HG02623 (cell line): ENCODE results near the gene CHTF18.
"Not testable (repeated sequence)": the region's sequence is repeated elsewhere in the genome, so short reads cannot be mapped to it uniquely, and the experiment has no call there.

Experiments used
- ATAC-seq: cut with Tn5 transposase; IDR thresholded peaks from one replicate; pipeline ENCODE4 v1.9.1; 2021; ENCODE audit warnings: moderate library complexity; ENCODE audit not compliant: unreplicated experiment

The CHTF18 gene

GRCh38 chr16:804193-805048 is 16.0 kb downstream of the CHTF18 start:
- ATAC-seq: no peak

DNA sequence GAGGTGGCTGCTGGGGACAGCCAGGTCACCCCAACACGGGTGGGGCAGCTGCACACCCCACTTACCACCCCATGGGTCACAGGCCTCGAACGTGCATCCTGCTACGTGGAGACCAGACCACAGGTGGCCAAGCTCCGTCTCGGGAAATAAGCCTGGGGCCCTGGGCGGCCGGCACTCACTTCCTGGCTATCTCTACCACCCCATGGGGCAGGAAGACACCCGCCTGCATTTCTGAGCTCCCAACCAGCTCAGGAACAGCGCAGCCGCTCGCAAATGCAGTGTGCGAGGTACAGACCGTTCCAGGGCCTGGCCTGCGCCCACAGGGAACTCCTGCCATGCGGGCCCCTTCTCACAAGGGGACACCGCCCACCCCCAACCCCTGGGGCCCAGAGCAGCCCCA is 17.1 kb downstream of the CHTF18 start:
- ATAC-seq: no peak

- ATAC-seq: peak; percentile 84
These were observed 19.1 kb downstream of the CHTF18 start for GRCh38 chr16:807347-808084.

DNA sequence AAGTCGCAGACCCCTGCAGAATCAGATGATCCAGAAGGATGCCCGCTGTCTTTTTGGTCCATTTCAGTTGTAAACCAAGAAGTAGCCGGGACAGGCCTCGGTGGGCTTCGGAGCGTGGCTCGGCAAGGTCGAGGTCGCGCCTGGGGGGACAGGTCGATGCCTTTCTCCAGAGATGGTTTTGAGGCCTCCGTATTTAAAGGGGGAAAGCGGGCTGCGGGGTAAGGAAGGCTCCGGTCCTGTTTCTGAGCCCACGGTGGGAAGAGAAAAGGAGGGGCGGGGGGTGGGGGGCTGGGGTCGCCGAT is 19.6 kb downstream of the CHTF18 start:
- no peak for ATAC-seq

DNA sequence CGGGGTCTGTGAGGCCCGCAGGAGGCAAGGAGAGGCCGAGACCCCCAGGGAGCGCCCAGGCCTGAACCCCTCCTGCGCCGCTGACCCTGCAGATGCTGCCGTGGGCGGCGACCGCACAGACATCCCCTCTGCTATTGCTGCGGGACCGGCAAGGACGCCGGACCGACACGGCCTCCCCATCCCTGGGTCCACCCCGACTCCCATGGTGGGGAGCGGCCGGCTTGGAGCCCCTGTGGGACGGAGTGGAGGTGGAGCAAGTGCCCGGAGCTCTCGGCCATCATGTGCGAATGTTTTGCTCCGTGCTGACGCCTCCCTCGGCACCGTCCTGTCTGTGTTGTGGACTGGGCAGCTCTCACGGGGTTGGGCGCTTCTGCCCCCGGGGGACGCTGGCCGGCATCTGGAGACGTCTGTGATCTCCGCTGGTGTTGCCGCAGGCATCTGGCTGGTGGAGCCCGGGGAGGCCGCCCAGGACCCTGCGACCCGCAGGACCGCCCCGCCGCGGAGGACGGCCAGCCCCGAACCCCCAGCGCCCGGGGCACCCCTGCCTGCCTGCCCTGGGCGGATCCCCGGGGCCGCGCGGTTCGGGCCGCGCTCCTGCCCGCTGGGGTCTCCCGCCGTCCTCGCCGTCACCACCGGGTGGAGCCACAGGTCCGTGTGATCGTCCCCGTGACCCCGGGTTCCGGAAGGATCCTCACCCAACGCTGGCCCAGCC is 24.9 kb downstream of the CHTF18 start:
- no peak for ATAC-seq

DNA sequence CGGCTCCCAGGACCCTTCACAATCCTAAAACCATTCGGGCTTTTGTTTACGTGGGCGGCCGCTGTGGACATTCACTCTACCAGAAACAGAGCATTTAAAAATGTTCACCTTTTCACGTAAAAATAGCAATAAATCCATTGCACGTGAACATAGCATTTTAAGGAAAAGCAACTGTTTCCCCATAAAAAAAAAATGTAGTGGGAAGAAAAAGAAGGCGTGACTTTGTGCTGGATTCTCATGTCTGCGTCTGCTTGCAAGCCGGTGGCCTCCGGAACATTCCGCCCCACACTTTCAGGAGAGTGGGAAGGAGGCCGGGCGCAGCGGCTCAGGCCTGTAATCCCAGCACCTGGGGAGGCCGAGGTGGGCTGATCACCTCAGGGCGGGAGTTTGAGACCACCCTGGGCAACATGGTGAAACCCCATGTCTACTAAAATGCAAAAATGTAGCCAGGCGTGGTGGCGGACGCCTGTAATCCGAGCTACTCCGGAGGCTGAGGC is 25.5 kb downstream of the CHTF18 start:
- no peak for ATAC-seq

GRCh38 chr16:814974-815373 is 26.6 kb downstream of the CHTF18 start:
- no peak for ATAC-seq

DNA sequence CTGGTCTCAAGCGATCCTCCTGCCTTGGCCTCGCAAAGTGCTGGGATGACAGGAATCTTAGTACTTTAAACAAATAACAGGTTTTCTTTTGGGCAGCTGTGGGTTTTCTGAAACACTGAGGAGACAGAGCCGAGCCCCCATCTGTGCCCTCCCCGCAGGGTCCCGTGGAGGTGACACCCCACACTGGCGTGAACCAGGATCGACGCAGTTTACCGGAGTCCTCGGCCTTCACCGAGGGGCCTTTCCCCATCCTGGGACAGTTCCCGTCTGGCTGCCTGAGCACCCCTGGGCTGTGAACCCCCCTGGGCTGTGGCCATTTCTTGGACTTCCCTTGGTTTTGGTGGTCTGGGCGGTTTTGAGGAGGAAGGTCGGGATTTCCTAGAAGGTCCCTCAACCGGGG is 27.4 kb downstream of the CHTF18 start:
- no peak for ATAC-seq

DNA sequence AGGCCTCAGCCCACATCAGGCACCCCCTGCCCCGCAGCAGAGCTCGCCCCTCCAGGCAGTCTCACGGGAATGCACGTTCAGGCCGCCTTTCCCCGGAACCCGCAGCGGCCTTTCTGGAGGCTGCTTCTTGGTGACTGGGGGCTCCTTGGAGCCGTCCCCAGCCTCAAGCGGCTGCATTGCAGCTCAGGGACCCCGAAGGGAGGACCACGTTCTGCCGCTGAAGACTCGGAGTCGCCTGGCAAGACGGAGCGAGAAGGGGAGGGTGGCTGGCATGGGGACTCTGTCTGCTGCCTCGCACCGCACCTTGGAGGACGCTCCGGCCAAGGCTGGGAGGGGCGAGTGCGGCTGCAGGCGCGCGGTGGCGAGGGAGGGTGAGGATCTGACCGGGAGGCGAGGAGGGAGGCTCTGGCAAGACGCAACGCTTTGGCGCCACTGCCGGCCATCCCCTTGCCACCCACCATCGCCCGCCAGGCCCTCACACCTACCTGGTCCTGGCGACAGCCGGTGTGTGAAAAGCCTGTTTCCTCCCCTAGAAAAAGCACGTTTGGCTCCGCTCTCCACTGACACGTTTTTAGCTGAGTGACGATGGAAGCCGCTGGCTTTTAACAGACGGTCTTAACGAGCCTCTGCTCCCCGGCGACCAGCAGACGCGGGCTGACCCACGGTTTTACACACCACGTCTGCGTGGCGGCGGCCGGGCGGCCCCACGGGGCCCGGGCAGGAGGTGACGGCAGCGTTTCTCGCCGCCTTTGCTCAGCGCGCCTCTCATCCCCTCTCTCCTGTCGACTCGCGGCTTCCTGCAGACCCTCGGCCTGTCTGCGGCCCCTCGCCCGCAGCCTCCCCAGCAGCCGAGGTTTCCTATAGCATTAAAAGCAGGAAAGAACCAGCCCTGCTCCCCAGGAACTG is 28.8 kb downstream of the CHTF18 start:
- no peak for ATAC-seq

- ATAC-seq: no peak
These were observed 29.7 kb downstream of the CHTF18 start for GRCh38 chr16:818132-818531.

GRCh38 chr16:818592-818991 is 30.2 kb downstream of the CHTF18 start:
- ATAC-seq: no peak

GRCh38 chr16:819336-820043 is 31.1 kb downstream of the CHTF18 start:
- ATAC-seq: no peak

GRCh38 chr16:820044-820408 is 31.6 kb downstream of the CHTF18 start:
- ATAC-seq: not testable (repeated sequence)

GRCh38 chr16:820748-821147 is 32.3 kb downstream of the CHTF18 start:
- ATAC-seq: no peak

- no peak for ATAC-seq
These were observed 33.3 kb downstream of the CHTF18 start for GRCh38 chr16:821751-822150.

DNA sequence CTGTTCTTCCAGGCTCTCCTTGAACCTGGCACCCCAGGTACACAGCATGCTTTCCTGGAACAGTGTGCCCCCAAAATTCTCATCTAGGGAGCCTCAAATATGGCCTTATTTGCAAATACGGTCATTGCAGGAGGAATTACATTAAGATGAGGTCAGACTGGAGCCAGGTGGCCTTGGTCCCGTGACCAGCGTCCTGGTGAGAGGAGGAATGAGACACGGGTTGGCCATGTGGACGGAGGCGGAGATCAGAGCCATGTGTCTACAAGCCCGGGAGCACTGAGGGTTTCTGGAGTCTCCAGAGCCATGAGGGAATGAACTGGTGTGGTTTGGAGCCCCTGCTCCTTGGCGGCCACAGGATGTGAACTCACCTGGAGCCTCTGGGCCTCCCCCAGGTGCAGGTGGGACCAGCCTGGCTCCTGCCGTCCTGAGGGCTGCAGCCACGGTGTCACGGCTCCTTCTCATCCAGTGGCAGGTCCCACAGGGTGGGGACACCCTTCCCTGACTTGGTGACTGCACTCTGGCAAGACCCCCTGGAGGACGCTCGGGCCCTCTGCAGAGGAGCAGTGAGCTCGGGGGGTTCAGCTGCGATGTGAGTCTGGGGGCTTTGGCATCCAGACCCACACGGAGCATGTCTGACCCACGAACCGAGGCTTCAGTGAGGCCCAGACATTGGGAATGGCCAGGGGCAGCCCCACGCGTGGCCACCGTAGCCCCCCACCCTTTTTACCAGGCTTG is 33.9 kb downstream of the CHTF18 start:
- no peak for ATAC-seq

DNA sequence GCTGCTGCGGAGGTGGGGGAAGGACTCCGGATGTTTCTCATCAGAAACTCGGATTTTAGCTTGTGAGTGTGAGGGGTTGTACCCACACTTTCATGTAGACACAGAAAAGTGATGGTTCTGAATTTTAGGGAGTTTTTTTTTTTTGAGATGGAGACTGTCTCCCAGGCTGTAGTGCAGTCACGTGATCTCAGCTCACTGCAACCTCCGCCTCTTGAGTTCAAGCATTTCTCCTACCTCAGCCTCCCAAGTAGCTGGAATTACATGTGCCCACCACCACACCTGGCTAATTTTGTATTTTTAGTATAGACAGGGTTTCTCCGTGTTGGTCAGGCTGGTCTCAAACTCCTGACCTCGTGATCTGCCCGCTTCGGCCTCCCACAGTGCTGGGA is 34.5 kb downstream of the CHTF18 start:
- ATAC-seq: no peak

GRCh38 chr16:824194-824593 is 35.8 kb downstream of the CHTF18 start:
- ATAC-seq: no peak

DNA sequence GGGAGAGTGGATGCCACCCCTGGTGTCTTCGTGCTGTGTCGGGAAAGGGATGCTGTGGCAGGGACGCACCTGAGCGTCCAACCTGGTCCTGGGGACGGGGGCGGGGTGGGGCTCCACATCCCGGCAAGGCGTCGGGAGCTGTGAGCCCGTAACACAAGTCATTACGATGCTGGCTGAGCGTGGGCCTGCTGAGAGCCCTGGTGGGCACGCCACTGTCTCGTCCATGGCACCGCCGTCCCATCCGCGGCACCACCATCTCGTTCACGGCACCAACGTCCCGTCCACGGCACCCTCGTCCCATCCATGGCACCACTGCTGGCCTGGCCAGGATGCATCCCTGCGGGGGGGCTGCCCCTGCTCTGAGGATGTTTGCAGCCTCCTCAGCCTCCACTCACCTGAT is 36.2 kb downstream of the CHTF18 start:
- ATAC-seq: no peak
